ENCODE data around the gene IL17RD.

The IL17RD gene

GRCh38 chr3:57179580-57180410 lies 14.6 kb upstream of the IL17RD start:
- DNase-seq (ENCODE audit: low spot score), result peak; percentile 43
- peak; percentile 23 for TF ChIP-seq CTCF (IDR thresholded peaks at IDR 0.05; ENCODE audit: borderline replicate concordance, control extremely low read depth, extremely low read depth, insufficient read depth, missing control alignments)
- in situ Hi-C loops (cut with MboI; ENCODE audit: low sequenced_read_pairs, unreplicated experiment), result no loop called here

GRCh38 chr3:57176045-57176444 lies 10.9 kb upstream of the IL17RD start:
- DNase-seq (ENCODE audit: low spot score), result no peak
- in situ Hi-C loops (cut with MboI; ENCODE audit: low sequenced_read_pairs, unreplicated experiment), result no loop called here
- TF ChIP-seq CTCF (IDR thresholded peaks at IDR 0.05; ENCODE audit: borderline replicate concordance, control extremely low read depth, extremely low read depth, insufficient read depth, missing control alignments), result no peak

GRCh38 chr3:57173687-57174086 lies 8.5 kb upstream of the IL17RD start:
- in situ Hi-C loops (cut with MboI; ENCODE audit: low sequenced_read_pairs, unreplicated experiment), result no loop called here
- TF ChIP-seq CTCF (IDR thresholded peaks at IDR 0.05; ENCODE audit: borderline replicate concordance, control extremely low read depth, extremely low read depth, insufficient read depth, missing control alignments), result no peak
- DNase-seq (ENCODE audit: low spot score), result no peak

- in situ Hi-C loops (cut with MboI; ENCODE audit: low sequenced_read_pairs, unreplicated experiment), result no loop called here
- TF ChIP-seq CTCF (IDR thresholded peaks at IDR 0.05; ENCODE audit: borderline replicate concordance, control extremely low read depth, extremely low read depth, insufficient read depth, missing control alignments), result no peak
- no peak for DNase-seq (ENCODE audit: low spot score)
Measured at GRCh38 chr3:57170946-57171345, 5.8 kb upstream of the IL17RD start.

GRCh38 chr3:57169872-57170623 lies 4.9 kb upstream of the IL17RD start:
- DNase-seq (ENCODE audit: low spot score), result peak; percentile 75
- peak; percentile 76 for TF ChIP-seq CTCF (IDR thresholded peaks at IDR 0.05; ENCODE audit: borderline replicate concordance, control extremely low read depth, extremely low read depth, insufficient read depth, missing control alignments)
- in situ Hi-C loops (cut with MboI; ENCODE audit: low sequenced_read_pairs, unreplicated experiment), result no loop called here

GRCh38 chr3:57169108-57169507 lies 4.0 kb upstream of the IL17RD start:
- no peak for TF ChIP-seq CTCF (IDR thresholded peaks at IDR 0.05; ENCODE audit: borderline replicate concordance, control extremely low read depth, extremely low read depth, insufficient read depth, missing control alignments)
- in situ Hi-C loops (cut with MboI; ENCODE audit: low sequenced_read_pairs, unreplicated experiment), result no loop called here
- DNase-seq (ENCODE audit: low spot score), result no peak

Data from GM13976 (cell line).